Smooth muscle cell of the brain vasculature (primary cell): ENCODE measurements around the gene ATG16L1.

Experiments used
- DNase-seq: peaks from one replicate; pipeline ENCODE4 v3.0.0-alpha.2; 2012; ENCODE audit warnings: low read depth, low spot score

The ATG16L1 gene

DNA sequence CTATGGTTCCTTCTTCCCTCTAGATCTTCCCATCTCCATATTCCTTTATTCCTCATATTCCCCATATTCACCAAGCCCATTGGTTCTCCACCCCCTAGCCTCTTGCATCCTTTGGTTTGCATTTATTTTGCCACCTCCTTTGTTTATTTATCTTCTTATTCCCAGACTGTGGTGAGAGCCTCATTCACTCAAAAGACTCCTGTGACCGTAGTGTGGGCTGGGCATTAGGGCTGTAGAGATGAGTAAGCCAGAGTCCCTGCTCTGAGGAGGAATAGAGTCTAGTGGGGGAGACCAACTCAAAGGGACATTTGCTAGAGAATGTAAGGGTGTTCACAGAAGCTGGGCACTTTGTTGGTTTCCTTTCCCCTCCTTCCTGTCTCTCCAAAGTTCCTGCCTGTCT lies 8.3 kb downstream of the ATG16L1 start:
- DNase-seq: no peak

DNA sequence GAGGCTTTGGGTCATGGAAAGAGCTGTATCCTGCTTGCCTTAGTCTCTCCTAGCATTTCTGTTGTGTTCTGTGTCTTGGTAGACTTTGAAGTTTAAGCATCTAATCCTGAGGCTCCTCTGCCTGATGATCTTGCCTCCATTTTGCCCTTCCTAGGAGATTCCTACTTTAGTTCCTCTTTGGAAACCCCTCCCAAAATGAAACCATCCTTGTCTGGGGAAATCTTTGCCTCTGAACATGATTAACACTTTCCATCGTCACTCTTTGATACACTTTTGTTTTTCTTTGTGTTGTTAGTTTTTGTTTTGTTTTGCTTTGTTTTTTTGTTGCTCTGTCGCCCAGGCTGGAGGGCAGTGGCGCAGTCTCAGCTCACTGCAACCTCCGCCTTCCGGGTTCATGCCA lies 9.2 kb downstream of the ATG16L1 start:
- no peak for DNase-seq

DNA sequence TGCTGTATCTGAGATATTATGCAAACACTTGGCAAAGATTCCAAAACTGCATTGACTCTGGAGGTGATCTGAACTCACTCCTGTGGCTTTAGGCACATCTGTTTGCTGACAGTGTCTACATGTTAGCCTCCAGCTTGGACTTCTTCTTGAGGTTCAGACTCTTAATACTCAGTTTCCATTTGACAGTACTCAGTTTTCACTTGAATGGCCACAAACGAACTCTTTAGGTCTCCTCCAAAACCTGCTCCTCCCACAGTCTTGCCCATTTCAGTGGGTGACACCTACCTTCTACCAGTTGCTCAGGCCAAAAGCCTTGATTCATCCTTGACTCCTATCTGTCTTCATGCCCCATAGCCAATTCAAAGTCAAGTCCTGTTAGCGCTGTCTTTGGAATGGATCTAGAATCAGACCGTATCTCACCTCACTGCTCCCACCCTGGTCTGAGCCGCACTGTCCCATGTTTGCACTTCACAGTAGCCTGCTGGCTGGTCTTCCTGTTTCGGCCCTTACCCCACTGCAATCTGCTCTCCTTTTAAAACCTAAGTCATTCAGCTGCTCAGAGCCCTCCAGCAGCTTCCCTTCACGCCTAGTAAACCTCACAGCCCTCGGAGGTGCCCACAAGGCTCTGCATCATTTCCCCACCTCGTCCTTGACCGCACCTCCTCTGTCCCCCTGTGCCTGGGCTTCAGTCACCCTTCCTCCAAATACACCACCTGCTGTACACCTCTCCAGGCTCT lies 10.5 kb downstream of the ATG16L1 start:
- DNase-seq: no peak

DNA sequence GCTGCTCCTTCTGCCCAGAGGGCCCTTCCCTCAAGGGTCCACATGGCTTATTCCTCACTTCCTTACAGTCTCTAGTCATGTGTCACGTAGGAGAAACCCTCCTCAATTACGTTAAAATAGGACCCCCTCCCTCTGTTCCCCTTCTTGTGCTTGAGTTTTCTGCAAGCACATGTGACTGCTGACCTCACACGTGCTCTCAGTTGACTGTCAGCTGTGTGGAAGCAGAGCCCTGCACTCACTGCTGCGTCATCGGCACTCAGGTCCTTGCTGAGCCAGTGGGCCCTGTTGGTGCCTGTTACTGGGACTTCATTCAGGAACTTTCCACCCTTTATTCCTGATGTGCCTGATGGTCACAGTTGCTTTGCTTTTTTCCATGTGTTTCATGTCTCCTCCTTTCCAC lies 11.1 kb downstream of the ATG16L1 start:
- no peak for DNase-seq

DNA sequence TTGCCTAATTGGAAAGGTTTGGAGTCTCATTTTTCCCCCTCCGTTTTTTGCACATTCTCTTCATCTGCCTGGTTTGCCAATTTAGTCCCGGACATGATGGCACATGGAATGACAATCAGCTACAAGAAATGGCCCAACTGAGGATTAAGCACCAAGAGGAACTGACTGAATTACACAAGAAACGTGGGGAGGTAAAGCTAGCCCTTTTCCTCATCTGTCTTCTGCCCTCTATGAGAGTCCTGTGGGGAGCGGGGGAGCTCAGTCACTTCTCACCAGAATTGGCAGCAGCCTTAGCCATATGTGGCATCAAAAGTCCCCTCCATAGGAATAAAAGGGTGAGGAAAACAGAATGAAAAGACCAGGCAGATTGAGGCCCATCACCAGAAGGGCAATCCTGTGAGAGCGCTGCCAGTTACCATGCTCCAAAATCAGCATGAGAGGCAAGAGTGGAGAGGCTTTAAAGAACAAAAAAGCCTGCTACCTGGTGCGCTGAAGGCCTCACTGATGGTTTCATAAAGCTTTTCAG lies 11.6 kb downstream of the ATG16L1 start:
- no peak for DNase-seq

DNA sequence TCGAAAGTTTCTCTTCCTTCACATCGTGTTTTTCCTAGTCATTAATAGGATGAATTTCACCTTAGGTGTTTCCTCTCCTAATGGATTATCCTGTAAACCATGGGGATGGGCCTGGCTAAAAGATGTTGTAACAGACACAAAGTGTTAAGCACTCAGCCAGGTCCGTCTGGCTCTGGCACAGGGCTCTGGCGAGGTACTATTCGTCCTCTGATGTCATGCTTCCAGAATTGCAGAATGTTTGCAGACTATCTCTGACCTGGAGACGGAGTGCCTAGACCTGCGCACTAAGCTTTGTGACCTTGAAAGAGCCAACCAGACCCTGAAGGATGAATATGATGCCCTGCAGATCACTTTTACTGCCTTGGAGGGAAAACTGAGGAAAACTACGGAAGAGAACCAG lies 13.2 kb downstream of the ATG16L1 start:
- no peak for DNase-seq

DNA sequence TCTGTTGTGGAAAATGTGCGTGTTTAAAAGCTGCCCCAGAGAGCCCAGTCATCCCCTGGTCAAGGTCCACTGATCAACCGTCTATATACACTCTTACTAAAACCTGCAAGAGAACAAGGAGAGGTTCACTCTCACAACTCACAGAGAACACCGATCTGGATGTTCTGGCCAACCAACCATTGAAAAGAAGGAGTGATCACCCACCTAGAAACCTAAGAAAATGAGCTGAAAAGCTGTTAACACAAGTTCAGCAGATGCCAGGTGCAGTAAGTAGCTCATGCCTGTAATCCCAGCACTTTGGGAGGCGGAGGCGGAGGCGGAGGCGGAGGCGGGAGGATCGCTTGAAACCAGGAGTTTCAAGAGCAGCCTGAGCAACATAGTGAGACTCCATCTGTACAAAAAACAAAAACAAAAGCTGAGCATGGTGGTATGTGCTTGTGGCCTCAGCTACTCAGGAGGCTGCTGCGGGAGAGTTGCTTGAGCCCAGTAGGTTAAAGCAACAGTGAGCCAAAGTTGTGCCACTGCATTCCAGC lies 14.5 kb downstream of the ATG16L1 start:
- no peak for DNase-seq

DNA sequence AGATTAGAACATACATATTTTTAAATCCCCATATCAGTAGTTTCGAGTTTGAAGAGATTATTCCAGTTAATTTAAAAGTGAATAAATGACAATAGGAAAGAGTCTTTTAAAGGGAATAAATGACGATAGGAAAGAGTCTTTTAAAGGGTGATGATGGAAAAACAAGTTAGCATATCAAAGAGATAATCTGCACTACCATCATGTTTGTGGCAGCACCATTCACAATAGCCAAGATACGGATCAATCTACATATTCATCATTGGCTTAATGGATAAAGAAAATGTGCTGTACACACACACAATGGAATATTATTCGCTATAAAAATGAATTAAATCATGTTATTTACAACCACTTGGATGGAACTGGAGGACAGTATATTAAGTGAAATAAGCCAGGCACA lies 15.0 kb downstream of the ATG16L1 start:
- DNase-seq: no peak

DNA sequence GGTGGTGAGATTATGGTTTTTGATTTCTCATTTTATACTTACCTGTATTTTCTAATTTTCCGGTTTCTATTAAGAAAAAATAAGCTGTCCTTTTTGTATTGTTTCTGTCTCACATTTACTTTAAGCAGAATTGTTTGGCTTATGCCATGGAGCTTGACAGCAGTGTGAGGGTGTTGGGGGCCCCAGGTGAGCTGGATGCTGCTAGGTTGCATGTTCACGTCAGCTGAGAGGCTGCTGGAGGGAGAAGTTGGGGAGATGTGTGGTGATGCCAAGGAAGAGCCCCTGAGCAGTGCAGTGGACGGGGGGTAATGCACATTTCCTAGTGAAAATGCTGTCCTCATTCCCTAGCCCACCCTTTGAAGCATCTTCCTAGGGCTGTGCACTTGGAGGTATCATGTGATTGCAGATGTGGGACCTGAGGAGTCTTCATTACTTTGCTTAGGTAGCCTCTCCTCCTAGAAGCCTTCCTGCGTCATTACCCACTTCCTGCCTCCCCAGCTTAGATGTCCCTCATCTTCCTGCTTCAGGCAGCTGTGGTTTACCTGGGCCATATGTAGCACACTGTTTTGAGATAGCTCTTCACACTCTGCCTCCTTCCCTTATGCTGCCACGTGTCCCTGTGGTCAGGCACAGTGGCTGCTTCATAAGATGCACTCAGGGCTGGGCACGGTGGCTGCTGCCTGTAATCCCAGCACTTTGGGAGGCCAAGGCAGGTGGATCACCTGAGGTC lies 16.2 kb downstream of the ATG16L1 start:
- no peak for DNase-seq

DNA sequence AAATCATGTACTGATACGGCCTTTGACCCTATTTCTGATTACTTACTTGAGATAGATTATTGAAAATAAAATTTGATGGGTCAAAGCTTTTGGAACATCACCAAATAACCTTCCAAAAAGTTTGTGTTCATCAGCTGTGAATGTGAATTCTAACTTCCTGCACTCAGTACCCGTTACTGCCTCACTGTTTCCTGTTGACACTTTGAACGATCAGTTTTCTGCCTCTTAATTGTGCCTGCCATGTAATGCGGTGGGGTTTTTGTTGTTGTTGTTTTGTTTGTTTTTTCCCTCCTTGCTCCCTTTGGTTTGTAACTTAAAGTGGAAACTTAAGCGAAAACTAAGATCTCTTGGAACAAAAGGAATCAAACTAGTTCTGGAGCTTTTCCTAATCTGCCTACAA lies 18.9 kb downstream of the ATG16L1 start:
- no peak for DNase-seq

DNA sequence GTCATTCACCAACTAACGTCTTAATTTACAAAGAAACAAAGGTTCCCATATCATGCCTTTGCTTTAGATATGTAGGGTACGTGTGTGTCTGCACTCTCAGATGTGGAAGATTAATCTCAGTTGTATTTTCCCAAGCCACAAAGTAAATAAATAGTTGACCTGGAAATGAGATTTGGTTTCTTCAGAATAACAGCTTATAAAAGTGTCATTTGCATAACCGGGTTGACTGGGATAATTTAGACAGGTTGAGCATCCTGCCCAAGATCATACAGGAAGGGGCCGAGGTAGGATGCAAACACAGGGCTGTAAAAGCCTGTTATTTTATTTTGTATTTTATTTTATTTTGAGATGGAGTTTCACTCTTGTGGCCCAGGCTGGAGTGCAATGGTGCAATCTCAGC lies 19.5 kb downstream of the ATG16L1 start:
- DNase-seq: no peak

DNA sequence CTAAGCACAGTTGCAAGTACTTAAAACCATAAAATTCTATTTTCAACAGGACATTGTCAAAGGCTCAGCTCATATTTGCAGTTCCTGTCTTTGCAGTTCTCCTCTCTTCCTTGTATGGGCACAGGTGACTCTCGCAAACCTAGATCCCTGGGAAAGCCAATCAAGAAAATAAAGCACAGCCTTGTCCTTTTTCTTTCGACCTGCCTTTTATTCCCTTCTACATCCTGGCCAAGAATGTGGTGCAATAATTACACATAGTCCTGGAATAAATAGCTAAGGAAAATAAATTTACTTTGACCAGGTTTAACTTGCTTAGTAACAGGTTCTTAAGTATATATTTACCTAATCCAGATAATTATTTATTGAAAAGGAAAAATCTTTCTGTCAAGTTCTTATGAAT lies 20.2 kb downstream of the ATG16L1 start:
- DNase-seq: no peak

DNA sequence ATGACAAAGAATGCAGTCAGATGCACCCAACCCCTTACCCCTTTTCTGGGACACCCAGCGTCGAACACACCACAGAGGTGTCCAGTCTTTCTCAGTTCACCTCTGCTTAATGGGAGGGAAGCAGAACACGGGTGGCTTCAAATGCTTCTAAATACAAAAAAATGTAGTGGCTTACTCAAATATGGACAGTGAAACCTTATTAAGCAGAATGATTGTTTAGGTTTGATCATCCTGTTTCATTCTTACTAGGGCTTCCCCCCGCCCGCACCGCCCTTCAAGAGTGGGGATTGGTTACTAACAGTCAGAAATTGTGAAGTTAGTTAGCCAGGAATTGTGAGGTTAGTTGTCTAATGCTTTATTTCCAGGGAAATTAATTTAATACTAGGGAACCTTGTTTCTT lies 21.6 kb downstream of the ATG16L1 start:
- DNase-seq: no peak

DNA sequence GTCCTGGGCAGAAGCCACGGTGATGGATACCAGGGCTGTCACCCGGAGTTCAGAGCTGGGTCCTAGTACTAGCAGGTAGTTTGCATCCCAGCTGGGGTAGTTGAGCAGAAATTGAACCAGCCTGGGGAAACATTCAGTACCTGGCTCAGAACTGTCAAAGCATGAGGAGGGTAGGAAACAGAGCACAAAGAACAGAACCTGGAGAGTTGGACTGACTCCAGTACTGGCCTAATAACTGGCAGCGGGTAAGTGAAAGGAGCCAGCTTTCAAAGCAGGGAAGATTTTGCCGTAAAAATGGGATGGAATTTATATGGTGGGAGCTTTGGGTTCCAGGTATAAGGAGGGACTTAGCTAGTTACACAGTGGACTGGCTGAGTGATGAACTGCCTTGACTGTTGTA lies 23.8 kb downstream of the ATG16L1 start:
- no peak for DNase-seq

DNA sequence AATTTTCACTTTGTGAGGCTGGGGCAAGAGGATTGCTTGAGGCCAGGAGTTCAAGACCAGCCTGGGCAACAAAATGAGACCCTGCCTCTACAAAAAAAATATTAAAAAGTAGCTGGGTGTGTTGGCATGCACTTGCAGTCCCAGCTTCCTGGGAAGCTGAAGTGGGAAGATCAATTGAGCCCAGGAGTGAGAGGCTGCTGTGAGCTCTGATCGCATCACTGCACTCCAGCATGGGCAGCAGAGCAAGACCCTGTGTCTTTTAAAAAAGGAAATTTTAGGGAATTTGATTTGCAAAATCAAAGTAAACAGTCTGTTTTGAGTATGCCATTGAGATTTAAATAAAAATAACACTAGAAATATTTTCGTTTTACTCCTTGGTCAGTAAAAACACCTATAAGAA lies 27.4 kb downstream of the ATG16L1 start:
- DNase-seq: no peak

DNA sequence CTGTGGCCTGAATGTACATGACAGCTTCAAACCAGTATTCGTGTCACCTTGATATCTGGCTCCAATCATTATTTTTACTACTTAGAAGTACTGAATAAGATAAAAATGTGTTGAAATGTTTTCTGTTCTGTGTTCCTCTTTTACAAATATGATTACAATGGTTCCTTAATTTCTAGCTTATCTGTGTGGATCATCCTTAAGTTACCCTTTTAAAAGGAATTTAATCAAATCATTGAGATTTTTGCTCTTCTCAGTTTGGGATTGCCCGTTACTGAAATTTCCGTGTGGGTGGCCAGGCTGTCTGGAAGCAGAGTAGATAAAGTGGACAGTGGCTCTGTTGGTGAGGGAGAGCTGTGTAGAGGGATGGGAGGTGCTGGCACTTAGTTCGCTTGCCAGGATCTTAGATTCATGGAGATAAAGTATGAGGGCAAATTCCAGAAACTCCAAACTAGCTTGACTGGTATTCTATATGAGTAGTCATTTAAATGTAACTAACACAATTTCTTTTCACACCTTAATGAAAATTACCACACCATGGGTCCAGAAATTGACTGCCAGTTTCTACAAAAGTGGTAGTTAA lies 28.7 kb downstream of the ATG16L1 start:
- DNase-seq: no peak

DNA sequence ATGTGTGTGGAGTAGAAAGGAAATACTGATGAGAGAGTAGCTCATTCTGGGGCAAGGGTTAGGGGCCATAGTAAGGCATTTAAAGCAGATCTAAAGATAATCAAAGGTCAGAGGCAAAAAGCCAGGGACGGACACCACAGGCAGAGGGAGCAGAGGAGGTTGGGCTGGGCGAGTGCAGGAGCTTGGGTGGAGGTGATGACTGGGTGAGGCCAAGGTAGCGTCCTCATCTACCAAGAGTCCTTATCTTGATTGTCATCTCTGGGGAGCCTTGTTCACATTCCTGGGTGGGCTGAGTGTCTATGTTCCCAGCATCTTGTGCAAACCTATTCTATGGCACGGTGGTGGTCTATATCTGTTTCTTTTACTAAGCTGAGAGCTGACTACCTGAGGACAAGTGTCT lies 30.1 kb downstream of the ATG16L1 start:
- DNase-seq: no peak

DNA sequence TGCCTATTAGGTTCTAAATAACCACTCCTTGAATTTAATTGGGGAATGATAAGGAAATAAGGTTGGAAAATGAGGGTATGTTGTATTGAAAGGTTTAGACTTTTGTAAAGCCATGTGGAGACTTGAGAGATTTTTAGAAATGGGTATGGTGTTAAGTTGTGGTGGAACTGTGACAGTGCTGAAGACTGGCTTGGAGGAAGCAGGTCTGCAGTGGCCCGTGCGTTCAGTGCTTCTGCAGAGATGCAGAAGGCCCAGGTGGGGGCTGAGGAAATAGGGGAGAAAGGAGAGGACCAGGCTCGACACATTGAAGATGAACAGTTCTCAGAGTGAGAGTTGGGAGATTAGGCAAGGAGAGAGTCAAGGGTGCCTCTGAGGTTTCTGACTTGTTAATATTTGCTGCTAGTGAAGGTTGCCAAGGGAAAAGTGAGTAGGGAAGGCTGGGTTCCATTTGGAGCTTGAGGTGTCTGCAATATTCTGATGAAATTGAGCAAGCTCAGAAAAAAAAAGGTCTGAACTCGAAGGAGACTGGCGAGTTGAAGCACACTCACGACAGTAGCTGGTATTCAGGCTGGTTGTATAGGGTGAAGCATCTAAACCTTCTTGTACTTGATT lies 30.6 kb downstream of the ATG16L1 start:
- DNase-seq: no peak

DNA sequence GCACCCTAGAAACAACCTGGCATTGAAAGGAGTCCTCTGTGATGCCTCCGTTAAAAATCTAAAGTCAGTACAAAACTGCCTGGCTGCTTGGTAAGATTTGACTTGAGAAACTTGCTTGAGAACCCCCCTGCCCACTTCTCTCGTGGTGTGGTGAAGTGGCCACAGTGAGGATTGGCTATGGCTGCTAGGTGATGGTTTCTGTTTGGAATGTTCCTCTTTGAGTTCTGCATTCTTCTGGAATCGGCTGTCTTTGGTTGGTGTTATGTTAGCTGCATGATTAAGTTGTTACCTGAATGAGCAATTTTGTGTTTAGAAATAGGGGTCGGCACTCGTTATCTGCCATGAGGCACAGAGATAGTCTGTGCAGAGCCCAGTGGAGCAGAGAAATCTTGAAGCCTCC lies 34.4 kb downstream of the ATG16L1 start:
- DNase-seq: no peak

DNA sequence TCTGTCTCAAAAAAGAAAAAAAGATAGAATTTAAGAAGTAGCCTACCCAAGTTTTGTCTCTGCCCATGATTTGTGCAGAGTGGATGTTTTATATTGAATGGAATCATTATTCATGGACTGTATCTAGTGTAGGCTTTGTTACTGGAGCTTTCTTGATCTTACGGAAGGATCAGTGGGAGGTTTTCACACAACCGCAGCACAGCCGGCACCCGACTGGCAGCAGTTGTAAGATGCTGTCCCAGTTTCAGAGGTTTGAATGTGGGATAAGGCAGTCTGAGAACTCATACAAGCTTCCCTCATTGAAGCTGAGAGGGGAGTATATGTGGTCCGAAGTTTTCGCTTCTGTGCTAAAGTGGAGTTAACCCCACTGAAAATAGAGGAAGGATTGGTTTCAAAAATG lies 36.4 kb downstream of the ATG16L1 start:
- no peak for DNase-seq

DNA sequence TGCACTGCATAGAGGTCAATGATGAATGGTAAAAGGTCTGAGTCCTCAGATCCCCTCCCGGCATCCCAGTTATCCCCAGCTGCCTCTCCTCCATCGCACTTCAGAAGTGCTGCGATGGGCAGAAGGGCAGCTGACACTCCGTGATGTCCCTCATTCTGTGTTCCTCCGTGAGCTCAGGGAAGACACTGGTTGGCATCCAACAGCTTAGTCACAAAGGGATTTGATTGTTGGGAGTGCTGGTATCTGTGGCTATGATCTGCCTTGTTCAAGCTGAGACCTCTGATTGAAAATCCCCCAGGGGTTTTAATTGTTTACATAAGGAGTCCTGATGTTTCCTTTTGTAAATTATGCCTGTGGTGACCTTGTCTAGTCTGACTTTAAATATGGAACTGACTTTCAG lies 37.2 kb downstream of the ATG16L1 start:
- DNase-seq: no peak

DNA sequence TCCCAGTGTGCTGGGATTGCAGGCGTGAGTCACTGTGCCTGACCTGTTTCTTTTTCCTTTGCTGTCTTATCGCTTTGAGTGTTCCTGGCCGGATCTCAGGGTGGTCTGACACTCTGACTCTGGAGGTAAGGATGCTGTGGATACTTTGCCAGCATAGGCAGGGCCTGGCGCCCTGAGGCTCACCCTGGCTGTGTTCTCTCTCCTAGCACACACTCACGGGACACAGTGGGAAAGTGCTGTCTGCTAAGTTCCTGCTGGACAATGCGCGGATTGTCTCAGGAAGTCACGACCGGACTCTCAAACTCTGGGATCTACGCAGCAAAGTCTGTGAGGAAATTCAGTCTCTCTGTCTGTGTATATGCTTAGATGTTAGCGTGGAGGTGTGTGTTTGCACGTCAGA lies 38.2 kb downstream of the ATG16L1 start:
- DNase-seq: no peak
